SJSA1 (cell line): ENCODE data around the gene INSRR. TPM values are rescaled to one million over a fixed set of nuclear protein-coding genes. Genes with fewer than 3 reads are reported as not detected.

Source experiments
- DNase-seq, 2 experiments: peaks; one replicate each; pipeline ENCODE4 v3.0.0-alpha.2; 2015 to 2020; ENCODE audit warnings: low spot score in 2 of 2, low read depth in 1 of 2
- H3K27ac ChIP-seq: fragments of 250-450 bp; sonication (Bioruptor Pico); 2 replicates; pipeline ENCODE4 v1.5.1; 2020; ENCODE audit warnings: mild to moderate bottlenecking, moderate library complexity
- H3K27me3 ChIP-seq: fragments of 250-450 bp; sonication (Bioruptor Pico); replicated peaks from 2 replicates; pipeline ENCODE4 v1.5.1; 2020; ENCODE audit warnings: mild to moderate bottlenecking, moderate library complexity
- H3K36me3 ChIP-seq: fragments of 250-450 bp; sonication (Bioruptor Pico); 2 replicates; pipeline ENCODE4 v1.5.1; 2020; ENCODE audit warnings: mild to moderate bottlenecking
- H3K4me1 ChIP-seq: fragments of 250-450 bp; sonication (Bioruptor Pico); replicated peaks from 2 replicates; pipeline ENCODE4 v1.6.1; 2021; ENCODE audit warnings: mild to moderate bottlenecking
- H3K4me3 ChIP-seq: fragments of 250-450 bp; sonication (Bioruptor Pico); 2 replicates; pipeline ENCODE4 v1.5.1; 2020; ENCODE audit warnings: mild to moderate bottlenecking
- H3K9me3 ChIP-seq: fragments of 250-450 bp; sonication (Bioruptor Pico); replicated peaks from 2 replicates; pipeline ENCODE4 v1.5.1; 2020; ENCODE audit warnings: mild to moderate bottlenecking
- total RNA-seq: library from RNA; depleted of rRNA; stranded (reverse); fragments of >200 nt; shearing (Covaris generic); gene quantifications from 2 replicates; pipeline ENCODE4 v1.2.3, GENCODE V29; 2014; rRNA removed

The INSRR gene
- total RNA-seq, result not detected in 2 replicates

DNA sequence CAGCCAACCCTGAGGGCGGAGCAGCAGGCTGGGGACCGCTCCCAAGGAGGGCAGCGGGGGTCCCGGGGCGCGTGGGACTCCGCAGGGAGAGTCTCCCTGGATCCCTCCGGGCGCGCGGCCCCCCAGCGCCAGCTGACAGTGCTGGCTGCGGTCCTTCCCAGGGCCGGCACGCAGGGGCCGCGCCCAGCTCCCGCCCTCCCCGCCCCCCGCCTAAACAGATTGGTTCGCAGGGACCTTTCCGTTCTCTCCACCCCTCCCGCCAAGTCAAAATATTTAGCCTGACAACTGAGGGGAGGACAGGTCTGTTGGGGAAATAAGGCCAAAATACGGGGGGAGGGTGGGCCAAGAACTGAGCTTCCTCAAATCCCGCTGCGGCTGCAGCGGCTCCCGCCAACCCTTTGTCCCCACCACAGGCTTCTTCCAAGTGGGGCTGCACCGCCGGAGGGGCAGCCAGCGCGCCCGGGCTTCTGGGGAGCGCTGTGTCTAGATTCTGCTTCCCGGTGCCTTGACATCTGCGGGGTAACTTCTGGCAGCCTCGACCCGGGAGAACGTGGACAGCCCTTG is at the start of gene INSRR:
TSS of gene INSRR (minus strand) at position 159 of the 564 bp plus-strand sequence. CDS start 496 bp downstream, outside the sequence.
- no peak for DNase-seq
- H3K4me1 ChIP-seq, result peaks cover 21% of the 10 kb centered on the region

DNA sequence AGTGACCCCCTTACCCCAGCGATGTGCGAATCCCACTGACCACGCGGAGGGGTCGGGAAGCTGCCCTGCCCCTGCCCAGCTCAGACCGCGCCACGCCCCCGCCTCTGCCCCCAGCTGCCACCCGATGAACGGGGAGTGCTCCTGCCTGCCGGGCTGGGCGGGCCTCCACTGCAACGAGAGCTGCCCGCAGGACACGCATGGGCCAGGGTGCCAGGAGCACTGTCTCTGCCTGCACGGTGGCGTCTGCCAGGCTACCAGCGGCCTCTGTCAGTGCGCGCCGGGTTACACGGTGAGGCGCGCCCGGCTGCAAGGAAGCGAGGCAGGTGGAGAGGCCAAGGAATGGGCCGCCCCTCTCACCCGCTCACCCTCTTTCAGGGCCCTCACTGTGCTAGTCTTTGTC is 49.6 kb upstream of the INSRR start:
- Histone ChIP-seq H3K4me3 (no peak overlapping the region), H3K27me3 (no peaks in the 10 kb centered on the region), H3K9me3 (no peaks in the 10 kb centered on the region), H3K4me1 (peaks cover 12% of the 10 kb centered on the region), H3K36me3 (no peaks in the 10 kb centered on the region), H3K27ac (no peak overlapping the region)
- DNase-seq, result no peak

More for the DNA sequence above, at the start of gene INSRR:
- Histone ChIP-seq H3K27me3 (peaks cover 82% of the 10 kb centered on the region), H3K36me3 (no peaks in the 10 kb centered on the region), H3K9me3 (0 out of 2 replicates have a peak, but pooled peaks cover 2% of the 10 kb centered on the region), H3K4me3 (no peak within 1 kb of the TSS), H3K27ac (no peak within 1 kb of the TSS)

DNA sequence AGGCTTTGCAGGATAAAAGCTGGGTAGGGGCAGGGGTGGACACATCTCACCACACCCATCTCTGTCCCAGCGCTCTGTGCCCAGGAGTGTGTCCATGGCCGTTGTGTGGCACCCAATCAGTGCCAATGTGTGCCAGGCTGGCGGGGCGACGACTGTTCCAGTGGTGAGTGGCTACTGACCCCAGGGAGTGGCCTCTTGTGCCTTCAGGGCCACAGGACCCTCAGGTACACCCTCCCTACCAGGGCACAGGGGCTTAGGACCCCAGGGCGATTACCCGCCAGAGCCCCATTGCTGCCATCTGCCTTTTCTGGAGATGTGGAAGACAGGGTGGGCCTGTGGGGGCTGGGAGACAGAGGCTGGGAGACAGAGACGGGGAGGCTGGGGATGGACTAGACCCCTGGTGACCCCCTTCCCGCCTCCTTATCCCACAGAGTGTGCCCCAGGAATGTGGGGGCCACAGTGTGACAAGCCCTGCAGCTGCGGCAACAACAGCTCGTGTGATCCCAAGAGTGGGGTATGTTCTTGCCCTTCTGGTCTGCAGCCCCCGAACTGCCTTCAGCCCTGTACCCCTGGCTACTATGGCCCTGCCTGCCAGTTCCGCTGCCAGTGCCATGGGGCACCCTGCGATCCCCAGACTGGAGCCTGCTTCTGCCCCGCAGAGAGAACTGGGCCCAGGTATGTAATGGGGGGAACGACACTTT is 47.4 kb upstream of the INSRR start:
- DNase-seq, result no peak
- H3K9me3 ChIP-seq, result no peaks in the 10 kb centered on the region
- peaks cover 12% of the 10 kb centered on the region for H3K4me1 ChIP-seq
- H3K27ac ChIP-seq, result no peak overlapping the region
- no peaks in the 10 kb centered on the region for H3K27me3 ChIP-seq
- H3K4me3 ChIP-seq, result no peak overlapping the region
- no peaks in the 10 kb centered on the region for H3K36me3 ChIP-seq

DNA sequence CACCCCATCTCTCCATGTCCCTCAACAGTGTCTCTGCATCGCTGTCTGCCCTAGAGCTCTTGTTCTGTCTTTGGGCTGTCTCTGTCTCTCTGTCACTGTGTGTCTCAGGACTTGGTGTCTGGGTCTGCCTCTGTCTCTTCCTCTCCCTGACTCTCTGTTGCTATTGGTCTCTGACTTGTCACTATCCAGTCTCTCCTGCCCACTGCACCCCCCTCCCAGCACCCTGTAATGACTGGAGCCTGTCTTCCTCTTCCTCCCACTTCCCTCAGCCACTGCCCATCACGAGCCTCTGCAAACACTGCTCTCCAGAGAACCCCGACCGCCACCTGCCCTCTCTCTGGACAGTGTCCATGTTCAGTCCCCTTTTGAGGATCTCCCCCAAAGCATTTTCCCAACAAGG is 46.7 kb upstream of the INSRR start:
- H3K4me3 ChIP-seq, result no peak overlapping the region
- no peaks in the 10 kb centered on the region for H3K36me3 ChIP-seq
- DNase-seq, result no peak
- no peak overlapping the region for H3K27ac ChIP-seq
- no peaks in the 10 kb centered on the region for H3K27me3 ChIP-seq
- peaks cover 12% of the 10 kb centered on the region for H3K4me1 ChIP-seq
- no peaks in the 10 kb centered on the region for H3K9me3 ChIP-seq

DNA sequence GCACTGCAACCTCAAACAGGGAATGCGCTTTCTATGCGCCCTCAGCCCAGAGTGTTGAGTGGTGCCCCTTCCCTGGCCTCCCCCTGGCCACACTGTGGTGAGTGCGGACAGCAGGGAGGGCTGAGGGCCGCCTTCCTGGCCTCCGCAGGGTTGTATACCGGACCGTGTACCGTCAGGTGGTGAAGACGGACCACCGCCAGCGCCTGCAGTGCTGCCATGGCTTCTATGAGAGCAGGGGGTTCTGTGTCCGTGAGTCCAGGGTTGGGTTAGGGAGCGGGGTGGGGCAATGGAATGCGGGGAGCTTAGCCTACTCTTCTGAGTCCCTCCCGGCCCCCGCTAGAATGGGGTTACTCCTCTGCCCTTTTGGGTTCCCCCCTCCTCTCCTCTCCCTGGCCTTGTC is 46.3 kb upstream of the INSRR start:
- H3K27ac ChIP-seq, result no peak overlapping the region
- peaks cover 12% of the 10 kb centered on the region for H3K4me1 ChIP-seq
- DNase-seq, result no peak
- no peaks in the 10 kb centered on the region for H3K36me3 ChIP-seq
- no peaks in the 10 kb centered on the region for H3K9me3 ChIP-seq
- H3K4me3 ChIP-seq, result no peak overlapping the region
- no peaks in the 10 kb centered on the region for H3K27me3 ChIP-seq

DNA sequence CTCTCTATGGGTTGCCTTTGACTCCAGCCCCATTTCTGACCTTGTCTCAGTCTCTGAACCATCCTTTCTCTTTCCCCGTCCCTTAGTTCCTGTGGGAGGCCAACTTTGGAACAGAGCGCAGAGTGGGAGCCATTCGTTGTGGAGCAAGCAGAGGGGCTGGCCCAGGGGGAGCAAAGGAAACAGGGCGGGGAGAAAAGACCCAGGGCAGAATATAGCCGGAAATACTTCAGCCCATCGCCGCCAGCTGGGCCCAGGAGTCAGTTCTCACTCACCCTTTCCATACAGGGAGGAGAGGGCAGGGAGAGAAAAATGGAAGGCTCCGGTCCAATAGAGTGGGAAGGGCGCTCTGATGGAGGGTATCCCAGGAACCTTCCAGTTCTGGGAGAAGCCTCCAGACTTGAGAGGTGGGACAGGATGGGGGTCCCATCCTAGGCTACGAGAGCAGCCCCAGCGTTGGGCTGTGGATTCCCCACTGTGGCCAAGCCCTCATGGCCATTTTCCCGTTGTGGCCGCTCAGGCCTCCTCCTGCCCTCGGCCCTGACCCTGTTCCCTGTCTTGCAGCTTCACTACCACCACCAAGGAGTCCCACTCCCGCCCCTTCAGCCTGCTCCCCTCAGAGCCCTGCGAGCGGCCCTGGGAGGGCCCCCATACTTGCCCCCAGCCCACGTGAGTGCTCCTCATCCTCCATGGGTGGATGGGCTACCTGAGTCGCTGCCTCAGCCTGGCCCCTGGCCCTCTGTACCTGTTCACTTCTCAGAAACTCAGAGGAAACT is 45.5 kb upstream of the INSRR start:
- H3K4me1 ChIP-seq, result peaks cover 12% of the 10 kb centered on the region

DNA sequence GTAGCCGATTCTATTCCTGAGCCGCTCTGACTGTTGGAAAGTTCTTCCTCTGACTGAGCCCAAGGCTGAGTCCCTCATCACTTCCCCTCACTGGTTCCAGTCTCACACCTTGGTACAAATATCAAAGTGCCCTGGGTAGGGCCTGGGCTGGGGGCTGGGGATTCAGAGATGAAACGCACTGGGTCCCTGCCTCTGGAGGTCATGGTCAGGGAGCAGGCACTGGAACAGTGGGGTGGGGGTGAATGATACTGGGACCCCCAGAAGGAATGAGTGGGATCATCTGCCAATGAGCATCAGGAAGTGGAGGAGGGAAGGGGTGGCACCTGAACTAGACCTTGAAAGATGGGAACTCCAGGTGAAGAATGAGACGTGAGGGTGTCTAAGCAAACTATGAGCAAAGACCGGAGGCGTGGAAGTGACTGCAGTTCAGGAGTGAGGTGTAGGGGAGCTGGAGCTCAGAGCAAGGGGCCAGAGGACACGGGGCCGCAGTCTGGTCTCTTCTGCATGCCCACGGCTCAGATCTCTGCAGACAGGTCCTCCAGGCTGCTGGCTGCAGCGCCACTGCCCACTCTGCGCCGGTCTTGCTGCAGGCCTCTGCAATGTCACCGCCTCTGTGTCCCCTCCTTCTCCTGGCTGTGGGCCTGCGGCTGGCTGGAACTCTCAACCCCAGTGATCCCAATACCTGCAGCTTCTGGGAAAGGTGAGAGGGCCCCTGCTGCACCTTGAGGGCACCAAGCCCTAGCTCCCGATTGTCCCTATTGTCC is 44.6 kb upstream of the INSRR start:
- Histone ChIP-seq H3K9me3 (no peaks in the 10 kb centered on the region), H3K4me1 (peaks cover 19% of the 10 kb centered on the region), H3K4me3 (no peak overlapping the region), H3K27ac (no peak overlapping the region), H3K27me3 (no peaks in the 10 kb centered on the region), H3K36me3 (no peaks in the 10 kb centered on the region)
- no peak for DNase-seq

More for the DNA sequence above, 45.5 kb upstream of the INSRR start:
- H3K27me3 ChIP-seq, result no peaks in the 10 kb centered on the region
- H3K4me3 ChIP-seq, result no peak overlapping the region
- H3K36me3 ChIP-seq, result no peaks in the 10 kb centered on the region
- no peaks in the 10 kb centered on the region for H3K9me3 ChIP-seq
- no peak overlapping the region for H3K27ac ChIP-seq
- no peak for DNase-seq

DNA sequence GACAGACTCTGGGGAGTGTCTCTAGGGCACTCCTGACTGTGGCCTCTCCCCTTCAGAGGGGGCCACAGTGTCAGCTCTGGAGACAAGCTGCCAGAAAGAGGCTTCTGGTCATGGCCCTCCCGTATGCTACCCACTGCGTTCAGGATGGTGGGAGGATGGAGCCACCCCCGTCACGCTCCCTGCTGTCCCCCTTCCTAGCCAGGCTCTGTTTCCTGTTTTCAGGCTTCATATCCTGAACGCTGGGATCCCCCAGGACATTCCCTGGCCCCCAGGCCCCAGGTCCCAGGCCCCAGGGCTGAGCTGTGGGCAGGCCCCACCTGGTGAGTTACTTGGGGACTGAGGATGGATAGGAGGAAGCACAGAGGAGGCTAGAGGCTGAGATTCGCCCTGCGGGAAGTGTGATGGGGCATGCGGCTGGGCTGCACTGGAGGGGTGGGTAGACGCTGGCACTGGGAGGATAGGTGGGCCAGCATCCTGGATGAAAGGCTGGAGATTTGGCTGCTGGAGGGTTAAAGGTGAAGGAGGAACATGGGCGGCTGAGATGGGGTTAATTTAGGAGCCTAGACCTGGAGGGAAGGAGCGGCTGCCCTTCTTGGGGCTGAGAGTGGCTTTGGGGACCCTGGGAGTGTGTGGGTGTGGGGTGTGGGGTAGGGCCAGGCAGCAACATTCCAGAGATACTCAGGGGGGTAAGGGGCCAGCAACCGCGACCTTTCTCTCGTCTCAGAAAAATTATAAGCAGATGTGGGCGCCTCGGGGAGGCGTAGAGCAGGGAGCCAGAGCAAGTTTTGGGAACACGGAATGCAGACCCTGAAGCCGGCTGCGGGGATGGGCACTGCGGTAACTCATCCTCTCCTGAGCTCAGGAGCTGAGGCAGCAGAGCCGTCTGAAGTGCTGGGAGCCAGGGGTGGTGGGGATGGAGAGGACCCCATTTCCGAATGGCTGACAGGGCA is 43.3 kb upstream of the INSRR start:
- Histone ChIP-seq H3K4me1 (peaks cover 26% of the 10 kb centered on the region), H3K27ac (no peak overlapping the region), H3K27me3 (no peaks in the 10 kb centered on the region), H3K4me3 (no peak overlapping the region), H3K36me3 (no peaks in the 10 kb centered on the region), H3K9me3 (no peaks in the 10 kb centered on the region)
- DNase-seq, result no peak

DNA sequence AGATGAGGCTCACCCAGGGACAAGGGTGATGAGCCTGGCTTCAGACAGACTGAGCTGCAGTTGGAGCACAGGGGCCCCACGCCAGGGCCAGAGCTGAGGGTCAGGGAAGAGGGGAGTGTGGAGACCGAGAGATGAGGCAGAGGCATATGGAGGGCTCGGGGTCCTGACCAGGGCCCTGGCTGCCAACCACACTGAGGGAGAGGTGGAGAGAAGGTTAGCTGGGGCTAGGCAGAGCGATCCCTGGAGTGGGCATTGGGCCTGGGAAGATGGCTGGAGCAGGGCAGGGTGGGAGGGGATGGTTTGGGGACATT is 42.6 kb upstream of the INSRR start:
- no peak overlapping the region for H3K27ac ChIP-seq
- H3K27me3 ChIP-seq, result no peaks in the 10 kb centered on the region
- H3K4me3 ChIP-seq, result no peak overlapping the region
- no peaks in the 10 kb centered on the region for H3K9me3 ChIP-seq
- H3K4me1 ChIP-seq, result peaks cover 27% of the 10 kb centered on the region
- H3K36me3 ChIP-seq, result no peaks in the 10 kb centered on the region
- DNase-seq, result no peak

DNA sequence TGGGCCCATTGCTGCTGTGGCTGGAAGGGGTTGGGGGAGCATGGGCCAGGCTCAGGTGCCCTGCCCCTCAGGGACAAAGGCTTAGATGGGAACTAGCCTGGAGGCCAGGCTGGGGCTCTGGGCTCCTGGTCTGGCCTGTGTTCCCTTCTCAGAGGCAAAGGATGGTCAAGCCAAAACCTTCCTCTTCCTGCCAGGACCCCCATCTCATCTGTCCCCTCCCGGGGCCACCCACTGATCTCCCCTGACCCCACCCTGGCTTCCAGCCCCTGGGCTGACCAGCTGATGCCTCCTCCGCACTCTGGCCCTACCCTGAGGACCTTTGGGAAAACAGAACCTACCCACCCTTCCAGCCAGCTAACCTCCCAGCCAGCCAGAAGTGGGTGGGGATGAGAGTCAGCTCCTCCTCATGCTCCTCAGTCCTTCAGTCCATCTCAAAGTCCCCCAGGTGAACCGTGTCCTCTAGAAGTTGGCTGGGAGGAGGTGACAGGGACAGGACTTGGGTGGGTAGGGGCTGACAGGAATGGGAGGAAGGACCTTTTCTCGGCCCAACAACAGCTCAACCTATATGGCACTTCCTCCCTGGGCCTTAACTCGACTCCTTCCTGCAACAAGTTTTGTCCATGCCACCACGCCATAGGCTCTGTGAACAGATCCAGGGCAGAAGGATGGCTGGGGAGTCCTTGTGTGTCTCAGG is 42.1 kb upstream of the INSRR start:
- Histone ChIP-seq H3K36me3 (no peaks in the 10 kb centered on the region), H3K4me3 (no peak overlapping the region), H3K9me3 (no peaks in the 10 kb centered on the region), H3K27ac (no peak overlapping the region), H3K27me3 (no peaks in the 10 kb centered on the region), H3K4me1 (peaks cover 32% of the 10 kb centered on the region)
- no peak for DNase-seq

DNA sequence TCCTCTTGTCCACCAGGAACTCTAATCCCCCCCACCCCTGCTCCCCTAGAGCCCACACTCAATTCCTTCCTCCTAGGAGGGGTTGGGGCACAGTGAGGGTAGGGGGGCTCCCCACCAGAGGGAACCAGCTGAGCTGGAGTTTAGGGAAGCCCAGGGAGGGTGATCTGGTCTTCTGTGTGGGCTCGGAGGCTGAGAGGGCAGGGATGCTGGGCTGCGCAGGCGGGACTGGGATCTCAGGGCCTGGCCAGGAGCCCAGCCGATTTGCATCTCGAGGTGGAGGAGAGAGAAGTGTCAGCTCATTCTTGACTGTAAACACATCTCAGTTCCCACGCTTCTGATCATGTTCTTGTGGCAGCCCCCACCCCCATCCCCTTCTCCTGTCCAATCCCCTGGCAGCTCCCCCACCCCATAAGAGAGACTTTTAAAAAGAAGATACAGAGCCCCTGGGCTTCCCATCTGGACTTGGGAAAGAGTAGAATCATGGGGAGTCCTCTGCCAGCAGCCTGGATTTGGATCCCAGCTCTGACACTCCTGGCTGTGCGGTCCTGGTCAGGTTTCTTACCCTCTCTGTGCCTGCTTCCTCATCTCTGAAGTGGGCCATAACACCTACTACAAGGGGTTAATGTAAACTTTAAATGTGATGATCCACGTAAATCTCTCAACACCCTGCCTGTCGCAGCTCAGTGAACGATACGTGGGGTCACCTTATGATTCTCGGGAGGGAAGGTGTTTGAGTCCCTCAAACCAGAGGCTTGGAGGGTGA is 41.2 kb upstream of the INSRR start:
- H3K9me3 ChIP-seq, result no peaks in the 10 kb centered on the region
- H3K4me1 ChIP-seq, result peaks cover 41% of the 10 kb centered on the region
- no peaks in the 10 kb centered on the region for H3K36me3 ChIP-seq
- H3K27me3 ChIP-seq, result no peaks in the 10 kb centered on the region
- no peak overlapping the region for H3K27ac ChIP-seq
- no peak overlapping the region for H3K4me3 ChIP-seq
- no peak for DNase-seq
